Ovary (tissue), 3 donors: ENCODE measurements around the gene GON4L.
"Not testable (repeated sequence)": the region's sequence is repeated elsewhere in the genome, so short reads cannot be mapped to it uniquely, and the experiment has no call there.

Experiments
- EP300 ChIP-seq: sonication (generic); formaldehyde crosslinking; IDR thresholded peaks from one replicate; pipeline ENCODE4 v1.6.1; 2017; ENCODE audit warnings: antibody characterized with exemption
- TF ChIP-seq, protein P1 (sequence below), 3 donors: fragments of 450-650 bp in 2 of 3; fragments of 200-600 bp in 1 of 3; IDR thresholded peaks; one replicate each; pipeline versions ENCODE4 v1.5.1 to v1.8.0; 2016 to 2022; ENCODE audit warnings: antibody characterized with exemption in 3 of 3, mild to moderate bottlenecking in 1 of 3
- donor health status: DM: no; HTN: no; CAD: no.

DNA sequence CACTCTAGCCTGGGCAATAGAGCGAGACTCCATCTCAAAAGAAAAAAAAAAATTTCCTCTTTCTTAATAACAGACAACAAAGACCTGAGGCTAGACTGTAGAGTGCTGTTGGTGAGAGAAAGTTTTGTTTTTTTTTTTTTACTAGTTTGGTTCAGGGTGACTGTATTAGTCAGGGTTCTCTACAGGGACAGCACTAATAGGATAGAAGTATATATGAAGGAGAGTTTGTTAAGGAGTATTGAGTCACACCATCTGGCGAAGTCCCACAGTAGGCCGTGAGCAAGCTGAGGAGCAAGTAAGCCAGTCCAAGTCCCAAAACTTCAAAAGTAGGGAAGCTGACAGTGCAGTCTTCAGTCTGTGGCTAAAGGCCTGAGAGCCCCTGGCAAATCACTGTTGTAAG is 145.6 kb downstream of the GON4L start:
- not testable (repeated sequence) for TF ChIP-seq EP300
- TF ChIP-seq, protein P1, sequence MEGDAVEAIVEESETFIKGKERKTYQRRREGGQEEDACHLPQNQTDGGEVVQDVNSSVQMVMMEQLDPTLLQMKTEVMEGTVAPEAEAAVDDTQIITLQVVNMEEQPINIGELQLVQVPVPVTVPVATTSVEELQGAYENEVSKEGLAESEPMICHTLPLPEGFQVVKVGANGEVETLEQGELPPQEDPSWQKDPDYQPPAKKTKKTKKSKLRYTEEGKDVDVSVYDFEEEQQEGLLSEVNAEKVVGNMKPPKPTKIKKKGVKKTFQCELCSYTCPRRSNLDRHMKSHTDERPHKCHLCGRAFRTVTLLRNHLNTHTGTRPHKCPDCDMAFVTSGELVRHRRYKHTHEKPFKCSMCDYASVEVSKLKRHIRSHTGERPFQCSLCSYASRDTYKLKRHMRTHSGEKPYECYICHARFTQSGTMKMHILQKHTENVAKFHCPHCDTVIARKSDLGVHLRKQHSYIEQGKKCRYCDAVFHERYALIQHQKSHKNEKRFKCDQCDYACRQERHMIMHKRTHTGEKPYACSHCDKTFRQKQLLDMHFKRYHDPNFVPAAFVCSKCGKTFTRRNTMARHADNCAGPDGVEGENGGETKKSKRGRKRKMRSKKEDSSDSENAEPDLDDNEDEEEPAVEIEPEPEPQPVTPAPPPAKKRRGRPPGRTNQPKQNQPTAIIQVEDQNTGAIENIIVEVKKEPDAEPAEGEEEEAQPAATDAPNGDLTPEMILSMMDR (IDR thresholded peaks at IDR 0.05), result not testable (repeated sequence)
